H1 (cell line): ENCODE data around the gene ME3. TPM values are rescaled to one million over a fixed set of nuclear protein-coding genes. Genes with fewer than 3 reads are reported as not detected.

ENCODE experiments used
- CTCF ChIA-PET: fragments of 300-600 bp; sonication (Branson Sonifier 250); formaldehyde crosslinking; loops from one replicate; lab custom pipeline; 2021; ENCODE audit not compliant: partially characterized antibody; lab: Charles Lee
- POLR2A ChIA-PET: fragments of 300-600 bp; sonication (Branson Sonifier 250); formaldehyde crosslinking; loops from one replicate; lab custom pipeline; 2021; ENCODE audit warnings: inconsistent platforms; ENCODE audit not compliant: partially characterized antibody; lab: Charles Lee
- DNase-seq, 2 experiments: peaks; one replicate each; pipeline versions ENCODE4 v3.0.0 to v3.0.0-alpha.2; 2010 to 2022; ENCODE audit warnings: low spot score in 2 of 2, low read depth in 1 of 2, mixed read lengths in 1 of 2
- FAIRE-seq: peaks from 2 replicates; lab custom pipeline; 2011; peaks lifted over from hg19 to GRCh38; lab: Jason Lieb, UNC
- H2AFZ ChIP-seq: 2 replicates; pipeline ENCODE4 v1.8.1; 2012; ENCODE audit warnings: low read length, inconsistent platforms
- H2AK5ac ChIP-seq: 2 replicates; pipeline ENCODE4 v1.6.1; 2013; ENCODE audit warnings: low read depth, low read length
- H2BK120ac ChIP-seq: replicated peaks from 2 replicates; pipeline ENCODE3; 2013; ENCODE audit warnings: low read depth, low read length, inconsistent platforms
- H2BK12ac ChIP-seq: 2 replicates; pipeline ENCODE4 v1.6.1; 2013; ENCODE audit warnings: low read depth, low read length
- H2BK15ac ChIP-seq: 2 replicates; pipeline ENCODE4 v1.6.1; 2013; ENCODE audit warnings: low read length
- H2BK20ac ChIP-seq: 2 replicates; pipeline ENCODE4 v1.6.1; 2013; ENCODE audit warnings: low read length
- H2BK5ac ChIP-seq: 2 replicates; pipeline ENCODE4 v1.6.1; 2013; ENCODE audit warnings: low read depth, low read length
- H3K14ac ChIP-seq: 2 replicates; pipeline ENCODE4 v1.6.1; 2013; ENCODE audit warnings: inconsistent platforms; ENCODE audit not compliant: insufficient read length
- H3K18ac ChIP-seq: 2 replicates; pipeline ENCODE4 v1.6.1; 2013; ENCODE audit warnings: low read length; ENCODE audit errors: extremely low read depth
- H3K23ac ChIP-seq: 2 replicates; pipeline ENCODE4 v1.6.1; 2013; ENCODE audit warnings: inconsistent platforms; ENCODE audit not compliant: insufficient read length
- H3K23me2 ChIP-seq: 2 replicates; pipeline ENCODE4 v1.6.1; 2013; ENCODE audit warnings: low read depth, low read length
- H3K27ac ChIP-seq: 2 replicates; pipeline ENCODE4 v1.6.1; 2011; ENCODE audit warnings: low read depth, low read length, inconsistent platforms
- H3K27me3 ChIP-seq, 4 experiments: replicated peaks in 1 of 4; 1 replicate in 1 of 4; 2 replicates in 3 of 4; pipeline versions ENCODE4 v1.6.1 to v1.8.1; 2011 to 2013; ENCODE audit warnings: low read length in 3 of 4, mild to moderate bottlenecking in 3 of 4, inconsistent platforms in 2 of 4, mixed read lengths in 2 of 4, moderate library complexity in 1 of 4; ENCODE audit not compliant: control insufficient read depth in 3 of 4, insufficient read depth in 3 of 4; ENCODE audit errors: extremely low read depth in 1 of 4
- H3K36me3 ChIP-seq, 4 experiments: 2 replicates each; pipeline versions ENCODE4 v1.6.1 to v1.8.1; 2011 to 2013; ENCODE audit warnings: mild to moderate bottlenecking in 4 of 4, low read length in 3 of 4, moderate library complexity in 2 of 4, control low read depth in 1 of 4, inconsistent platforms in 1 of 4; ENCODE audit not compliant: insufficient read depth in 4 of 4, control insufficient read depth in 2 of 4
- H3K4ac ChIP-seq: replicated peaks from 2 replicates; pipeline ENCODE3; 2013; ENCODE audit warnings: low read length, low read depth, mixed read lengths, inconsistent platforms; ENCODE audit not compliant: insufficient read length
- H3K4me1 ChIP-seq, 4 experiments: replicated peaks in 1 of 4; 1 replicate in 1 of 4; 2 replicates in 3 of 4; pipeline versions ENCODE4 v1.6.1 to v1.8.1; 2011 to 2013; ENCODE audit warnings: low read length in 3 of 4, inconsistent platforms in 2 of 4, mixed read lengths in 1 of 4; ENCODE audit not compliant: insufficient read depth in 4 of 4, control insufficient read depth in 3 of 4
- H3K4me2 ChIP-seq, 2 experiments: 2 replicates each; pipeline versions ENCODE4 v1.6.1 to v1.8.1; 2011 to 2013; ENCODE audit warnings: low read depth in 2 of 2, low read length in 2 of 2, control low read depth in 1 of 2, inconsistent platforms in 1 of 2, mild to moderate bottlenecking in 1 of 2; ENCODE audit not compliant: insufficient read depth in 1 of 2
- H3K4me3 ChIP-seq, 4 experiments: fragments of 200-600, 300-600 bp in 1 of 4; sonication (generic), shearing (Covaris generic), sonication (Bioruptor Twin) in 1 of 4; 2 replicates each; pipeline versions ENCODE4 v1.5.1 to v1.8.1; 2011 to 2016; ENCODE audit warnings: low read length in 4 of 4, low read depth in 3 of 4, control low read depth in 2 of 4, inconsistent platforms in 2 of 4, mild to moderate bottlenecking in 2 of 4, mixed read lengths in 1 of 4, moderate library complexity in 1 of 4; ENCODE audit not compliant: insufficient read depth in 2 of 4; ENCODE audit errors: extremely low read depth in 1 of 4
- H3K56ac ChIP-seq: replicated peaks from 2 replicates; pipeline ENCODE3; 2013; ENCODE audit warnings: low read depth, mild to moderate bottlenecking, mixed read lengths, low read length, inconsistent platforms; ENCODE audit not compliant: insufficient read length
- H3K79me1 ChIP-seq: 2 replicates; pipeline ENCODE4 v1.6.1; 2013; ENCODE audit warnings: low read depth, low read length, control low read depth
- H3K79me2 ChIP-seq, 2 experiments: 2 replicates each; pipeline versions ENCODE4 v1.6.1 to v1.8.1; 2012 to 2013; ENCODE audit warnings: low read length in 2 of 2, mild to moderate bottlenecking in 2 of 2, inconsistent platforms in 1 of 2; ENCODE audit not compliant: insufficient read depth in 2 of 2, control insufficient read depth in 1 of 2
- H3K9ac ChIP-seq, 4 experiments: replicated peaks in 1 of 4; 1 replicate in 1 of 4; 2 replicates in 3 of 4; pipeline versions ENCODE4 v1.6.1 to v1.8.1; 2011 to 2013; ENCODE audit warnings: low read depth in 3 of 4, low read length in 3 of 4, control low read depth in 2 of 4, mild to moderate bottlenecking in 2 of 4, moderate library complexity in 2 of 4, inconsistent platforms in 1 of 4; ENCODE audit errors: extremely low read depth in 1 of 4
- H3K9me3 ChIP-seq, 2 experiments: 2 replicates each; pipeline versions ENCODE4 v1.6.1 to v1.8.1; 2012 to 2013; ENCODE audit warnings: mild to moderate bottlenecking in 2 of 2, moderate library complexity in 2 of 2, control low read depth in 1 of 2, inconsistent platforms in 1 of 2, low read depth in 1 of 2, low read length in 1 of 2, mixed read lengths in 1 of 2; ENCODE audit not compliant: insufficient read depth in 2 of 2
- H4K20me1 ChIP-seq, 2 experiments: replicated peaks in 1 of 2; 2 replicates each; pipeline versions ENCODE3 to v1.8.1; 2011 to 2013; ENCODE audit warnings: inconsistent platforms in 2 of 2, low read length in 2 of 2, mild to moderate bottlenecking in 1 of 2; ENCODE audit not compliant: insufficient read depth in 2 of 2, control insufficient read depth in 1 of 2
- H4K5ac ChIP-seq: 2 replicates; pipeline ENCODE4 v1.6.1; 2013; ENCODE audit warnings: low read length, low read depth, mixed read lengths, inconsistent platforms; ENCODE audit not compliant: insufficient read length
- H4K8ac ChIP-seq: 2 replicates; pipeline ENCODE4 v1.8.0; 2013; ENCODE audit warnings: mild to moderate bottlenecking, moderate library complexity, low read length, inconsistent platforms; ENCODE audit not compliant: insufficient read depth; ENCODE audit errors: extremely low read depth
- H4K91ac ChIP-seq: replicated peaks from 2 replicates; pipeline ENCODE3; 2013; ENCODE audit warnings: low read length, mixed read lengths, inconsistent platforms; ENCODE audit not compliant: insufficient read length
- BCL11A ChIP-seq, 2 experiments: IDR thresholded peaks; one replicate each; pipeline ENCODE4 v1.6.1; 2011; ENCODE audit warnings: low read depth in 2 of 2, low read length in 2 of 2, mild to moderate bottlenecking in 2 of 2
- JUN ChIP-seq: IDR thresholded peaks from 2 replicates; pipeline ENCODE4 v1.6.1; 2011; ENCODE audit warnings: low read depth, mild to moderate bottlenecking, improper control_type of control experiment, low read length
- KDM1A ChIP-seq: fragments of 200-600, 300-600 bp; sonication (generic); IDR thresholded peaks from 2 replicates; pipeline ENCODE4 v1.7.1; 2016; ENCODE audit warnings: mild to moderate bottlenecking, low read length, borderline replicate concordance
- POLR2A ChIP-seq, 2 experiments: IDR thresholded peaks; 1 replicate in 1 of 2; 2 replicates in 1 of 2; pipeline ENCODE4 v1.6.1; 2011; ENCODE audit warnings: low read depth in 2 of 2, low read length in 2 of 2, mild to moderate bottlenecking in 2 of 2; ENCODE audit errors: control extremely low read depth in 1 of 2
- SP1 ChIP-seq: IDR thresholded peaks from 2 replicates; pipeline ENCODE4 v1.6.1; 2011; ENCODE audit warnings: low read depth, low read length
- SP4 ChIP-seq: IDR thresholded peaks from 2 replicates; pipeline ENCODE4 v1.6.1; 2012; ENCODE audit warnings: low read length, inconsistent platforms
- TAF1 ChIP-seq: IDR thresholded peaks from 2 replicates; pipeline ENCODE4 v1.6.1; 2011; ENCODE audit warnings: mild to moderate bottlenecking, low read depth, low read length
- WGBS, 2 experiments: shearing (Covaris generic) in 1 of 2; methylation state at CpG; one replicate each; pipeline versions ENCODE4 v1.1.6 to v1.1.7; 2013 to 2015; ENCODE audit warnings: low lambda C conversion rate in 2 of 2, mixed read lengths in 2 of 2, inconsistent platforms in 1 of 2, low coverage in 1 of 2, missing lambda C conversion rate in 1 of 2; ENCODE audit not compliant: insufficient replicate concordance in 2 of 2, insufficient coverage in 1 of 2, insufficient read length in 1 of 2; ENCODE audit errors: extremely low coverage in 1 of 2, missing lambda C conversion rate in 1 of 2; 5-methylcytosine and 5-hydroxymethylcytosine counted together
- polyA plus RNA-seq, 7 experiments: library from polyadenylated mRNA; depleted of rRNA in 3 of 7; stranded (reverse) in 5 of 7; unstranded in 2 of 7; fragments of >200 nt in 5 of 7; fragments of 200-250 nt in 2 of 7; gene quantifications; 1 replicate in 5 of 7; 2 replicates in 1 of 7; 4 replicates in 1 of 7; pipeline versions ENCODE4 v1.2.1 to v1.2.3, GENCODE V29; 2011 to 2013; ENCODE audit warnings: missing spikeins in 2 of 7, mixed read lengths in 2 of 7
- total RNA-seq: library from RNA; stranded (reverse); fragmentation: NEBNext Ultra II Directional; extraction: Animal tissue kit (Norgen Biotek cat#: 25700); gene quantifications from 2 replicates; pipeline ENCODE4 v1.2.1, GENCODE V29; 2021

Gene ME3
- total and polyA plus RNA-seq, 2 of the 8 experiments (the other 6 are each of a cell fraction or from before 2014, with no cell fraction given) = 1.5 to 2.8 TPM

DNA sequence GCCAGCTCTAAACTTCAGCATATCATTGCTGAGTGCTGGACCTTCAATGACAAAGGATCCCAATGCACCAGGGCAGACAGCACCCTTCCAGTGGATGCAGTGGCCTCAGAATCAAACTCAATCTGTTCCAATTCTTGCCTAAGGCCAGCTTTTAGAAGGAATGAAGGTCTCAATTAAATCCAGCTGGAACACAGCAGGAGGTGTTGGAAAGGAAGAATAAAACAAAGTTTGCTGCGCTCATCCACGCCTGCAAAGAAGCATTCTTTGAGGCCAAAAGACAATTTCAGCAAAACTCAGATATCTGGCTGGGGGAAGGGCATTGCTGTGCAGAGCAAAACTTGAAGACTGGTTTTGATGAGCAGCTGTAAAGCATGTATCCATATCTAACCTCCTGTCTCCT lies 177.1 kb downstream of the ME3 start:
- Histone ChIP-seq H3K23me2 (no peaks in the 10 kb centered on the region), H3K36me3 (no peaks in the 10 kb centered on the region), H3K27ac (no peak overlapping the region), H2BK15ac (no peak overlapping the region), H3K4me3 (no peak overlapping the region), H3K79me2 (no peaks in the 10 kb centered on the region), H2BK5ac (no peak overlapping the region), H3K27me3 (no peaks in the 10 kb centered on the region), H3K23ac (no peak overlapping the region), H3K18ac (no peak overlapping the region), H3K56ac (no peak overlapping the region), H3K79me1 (no peaks in the 10 kb centered on the region), H3K4me1 (peaks cover 3 to 11% (median 5%) of the 10 kb centered on the region in 4 experiments; a peak in 4 of 7 replicates), H3K4ac (no peak overlapping the region), H2AFZ (no peak overlapping the region), H4K8ac (no peak overlapping the region), H2BK20ac (no peak overlapping the region), H3K4me2 (no peak overlapping the region), H3K9ac (no peak overlapping the region), H4K5ac (no peak overlapping the region), H3K9me3 (no peaks in the 10 kb centered on the region), H2BK120ac (no peak overlapping the region), H4K20me1 (no peaks in the 10 kb centered on the region), H2BK12ac (no peak overlapping the region), H3K14ac (no peak overlapping the region), H4K91ac (no peak overlapping the region), H2AK5ac (no peak overlapping the region)
- ChIA-PET POLR2A (no interaction called here), CTCF (interaction anchor here (1.0 kb wide), 1 partner anchor 55 kb away, joined by 3 read pairs; no protein-coding TSS in a partner anchor)
- FAIRE-seq (no peak), DNase-seq (no peak)
- 93% methylated on average over 2 of the region's 2 CpGs; no CpG with 5 or more reads in 1 of the 2 experiments for WGBS, 2 experiments
- TF ChIP-seq BCL11A (IDR thresholded peaks at IDR 0.05; ENCODE audit: low read depth in 2 of 2, low read length in 2 of 2) = no peak
- no peak for TF ChIP-seq TAF1
- TF ChIP-seq SP4 = no peak
- TF ChIP-seq SP1 = no peak
- no peak for TF ChIP-seq KDM1A
- TF ChIP-seq JUN = no peak
- no peak for TF ChIP-seq POLR2A (IDR thresholded peaks at IDR 0.05; ENCODE audit: control extremely low read depth in 1 of 2, low read depth in 2 of 2, low read length in 2 of 2)
